HL-60 (cell line): Measurements from ENCODE around the gene ENO4.

Experiments used
- DNase-seq, 2 experiments: peaks; one replicate each; pipeline ENCODE4 v3.0.0-alpha.2; 2010 to 2020; ENCODE audit warnings: low read depth in 1 of 2, low spot score in 1 of 2
- H3K27ac ChIP-seq: fragments of 250-450 bp; sonication (Bioruptor Pico); replicated peaks from 2 replicates; pipeline ENCODE4 v1.5.1; 2020; ENCODE audit warnings: mild to moderate bottlenecking, moderate library complexity
- H3K27me3 ChIP-seq: fragments of 250-450 bp; sonication (Bioruptor Pico); 2 replicates; pipeline ENCODE4 v1.5.1; 2021; ENCODE audit warnings: mild to moderate bottlenecking, moderate library complexity; ENCODE audit not compliant: insufficient read depth, poor library complexity, severe bottlenecking
- H3K4me3 ChIP-seq: replicated peaks from 2 replicates; pipeline ENCODE4 v1.5.1; 2011; ENCODE audit warnings: mild to moderate bottlenecking, control low read depth, low read length; ENCODE audit not compliant: insufficient read depth
- CTCF ChIP-seq: IDR thresholded peaks from one replicate; pipeline ENCODE4 v1.5.1; 2011; ENCODE audit warnings: low read length, control low read depth, inconsistent platforms; ENCODE audit not compliant: insufficient read depth
- GABPA ChIP-seq: IDR thresholded peaks from 2 replicates; pipeline ENCODE4 v1.6.1; 2012; ENCODE audit warnings: low read depth
- POLR2AphosphoS5 ChIP-seq: IDR thresholded peaks from 2 replicates; pipeline ENCODE4 v1.6.1; 2012; ENCODE audit warnings: low read depth
- SPI1 ChIP-seq: IDR thresholded peaks from 2 replicates; pipeline ENCODE4 v1.6.1; 2012; ENCODE audit warnings: low read depth, mild to moderate bottlenecking, borderline replicate concordance
- TF ChIP-seq, protein P1 (sequence below): IDR thresholded peaks from 2 replicates; pipeline ENCODE4 v1.6.1; 2012; ENCODE audit warnings: low read depth; ENCODE audit not compliant: insufficient replicate concordance

Gene ENO4

DNA sequence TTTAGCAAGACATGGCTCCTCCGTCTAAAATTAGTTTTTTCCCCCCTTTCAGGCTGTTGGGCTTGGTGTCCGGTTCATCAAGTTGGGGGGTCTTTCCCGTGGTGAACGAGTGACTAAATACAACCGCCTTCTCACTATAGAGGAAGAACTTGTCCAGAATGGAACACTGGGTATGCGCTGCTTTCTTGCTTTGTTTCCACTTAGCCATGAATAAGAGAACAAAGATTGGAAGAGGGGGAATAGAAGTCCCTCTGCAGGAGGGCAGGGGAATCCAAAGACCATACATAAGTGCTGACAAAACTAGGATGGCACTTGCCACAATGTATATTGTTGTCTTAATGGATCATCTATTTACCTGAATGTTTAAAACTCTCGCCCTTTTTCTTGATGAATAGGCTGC lies 30.5 kb downstream of the ENO4 start:
- DNase-seq: no peak
- TF ChIP-seq CTCF (no peak), POLR2AphosphoS5 (no peak), GABPA (no peak), SPI1 (no peak)
- TF ChIP-seq, protein P1, sequence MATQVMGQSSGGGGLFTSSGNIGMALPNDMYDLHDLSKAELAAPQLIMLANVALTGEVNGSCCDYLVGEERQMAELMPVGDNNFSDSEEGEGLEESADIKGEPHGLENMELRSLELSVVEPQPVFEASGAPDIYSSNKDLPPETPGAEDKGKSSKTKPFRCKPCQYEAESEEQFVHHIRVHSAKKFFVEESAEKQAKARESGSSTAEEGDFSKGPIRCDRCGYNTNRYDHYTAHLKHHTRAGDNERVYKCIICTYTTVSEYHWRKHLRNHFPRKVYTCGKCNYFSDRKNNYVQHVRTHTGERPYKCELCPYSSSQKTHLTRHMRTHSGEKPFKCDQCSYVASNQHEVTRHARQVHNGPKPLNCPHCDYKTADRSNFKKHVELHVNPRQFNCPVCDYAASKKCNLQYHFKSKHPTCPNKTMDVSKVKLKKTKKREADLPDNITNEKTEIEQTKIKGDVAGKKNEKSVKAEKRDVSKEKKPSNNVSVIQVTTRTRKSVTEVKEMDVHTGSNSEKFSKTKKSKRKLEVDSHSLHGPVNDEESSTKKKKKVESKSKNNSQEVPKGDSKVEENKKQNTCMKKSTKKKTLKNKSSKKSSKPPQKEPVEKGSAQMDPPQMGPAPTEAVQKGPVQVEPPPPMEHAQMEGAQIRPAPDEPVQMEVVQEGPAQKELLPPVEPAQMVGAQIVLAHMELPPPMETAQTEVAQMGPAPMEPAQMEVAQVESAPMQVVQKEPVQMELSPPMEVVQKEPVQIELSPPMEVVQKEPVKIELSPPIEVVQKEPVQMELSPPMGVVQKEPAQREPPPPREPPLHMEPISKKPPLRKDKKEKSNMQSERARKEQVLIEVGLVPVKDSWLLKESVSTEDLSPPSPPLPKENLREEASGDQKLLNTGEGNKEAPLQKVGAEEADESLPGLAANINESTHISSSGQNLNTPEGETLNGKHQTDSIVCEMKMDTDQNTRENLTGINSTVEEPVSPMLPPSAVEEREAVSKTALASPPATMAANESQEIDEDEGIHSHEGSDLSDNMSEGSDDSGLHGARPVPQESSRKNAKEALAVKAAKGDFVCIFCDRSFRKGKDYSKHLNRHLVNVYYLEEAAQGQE: no peak
- Histone ChIP-seq H3K27ac (no peak overlapping the region), H3K27me3 (peaks cover 4% of the 10 kb centered on the region), H3K4me3 (no peak overlapping the region)

DNA sequence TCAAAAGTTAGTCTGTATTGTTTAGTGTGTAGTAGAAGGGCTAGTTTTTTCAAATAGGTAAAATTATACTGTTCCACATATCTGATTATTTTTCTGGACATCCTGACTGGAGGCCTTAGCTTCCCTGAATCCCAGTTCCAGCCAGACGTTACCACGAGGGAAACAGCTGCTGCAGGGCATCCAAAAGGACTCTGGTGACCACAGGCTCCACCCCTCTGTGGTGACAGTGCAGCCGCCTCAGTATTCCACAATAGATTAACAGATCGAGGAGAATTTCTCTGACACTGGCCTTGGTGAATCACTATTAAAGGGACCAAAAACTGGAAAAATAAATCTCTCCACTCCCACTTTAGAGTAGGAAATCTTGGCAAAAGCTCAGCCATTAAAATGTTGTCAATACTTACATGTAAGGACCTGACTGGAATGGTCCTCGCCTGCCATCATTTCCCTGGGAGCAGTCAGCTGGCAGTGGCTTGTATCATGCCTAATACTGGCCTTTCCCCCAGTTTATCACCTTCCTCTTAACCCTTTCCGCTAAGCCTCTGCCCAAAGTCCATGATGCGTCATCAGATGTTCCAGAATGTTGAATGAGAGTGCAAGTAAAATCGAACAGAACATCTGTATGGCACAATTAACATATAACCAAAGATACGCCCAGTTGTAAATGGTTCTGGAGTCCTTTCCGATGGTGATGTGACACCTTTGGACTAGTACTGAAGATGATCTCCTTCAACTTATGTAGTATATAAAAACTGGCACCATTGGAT lies 31.6 kb downstream of the ENO4 start:
- H3K27ac ChIP-seq: no peak overlapping the region
- no peak for DNase-seq
- TF ChIP-seq CTCF: no peak
- no peak for TF ChIP-seq POLR2AphosphoS5
- no peak for TF ChIP-seq GABPA
- TF ChIP-seq, protein P1: no peak
- TF ChIP-seq SPI1: no peak
- H3K27me3 ChIP-seq: peaks cover 4% of the 10 kb centered on the region
- no peak overlapping the region for H3K4me3 ChIP-seq

DNA sequence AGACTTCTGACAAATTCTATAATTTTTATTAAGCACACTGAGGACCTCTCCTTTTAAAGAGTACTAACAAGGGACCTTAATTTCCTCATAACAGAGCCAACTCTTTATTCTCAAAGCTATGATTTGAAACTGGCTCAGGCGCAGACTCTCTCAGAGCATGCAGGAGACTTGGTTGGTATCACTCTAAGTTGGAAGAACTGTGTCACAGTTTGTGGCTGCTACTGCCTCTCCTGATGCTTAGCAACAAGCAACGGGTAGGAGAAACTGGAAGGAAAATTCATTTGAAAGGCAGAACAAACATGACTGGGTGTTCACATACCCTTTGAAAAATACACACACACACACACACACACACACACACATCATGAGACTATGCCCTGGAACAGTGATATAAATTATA lies 33.3 kb downstream of the ENO4 start:
- TF ChIP-seq GABPA (no peak), SPI1 (no peak), POLR2AphosphoS5 (no peak), CTCF (no peak)
- TF ChIP-seq, protein P1: no peak
- peaks cover 4% of the 10 kb centered on the region for H3K27me3 ChIP-seq
- no peak for DNase-seq

More for the DNA sequence above, 33.3 kb downstream of the ENO4 start:
- Histone ChIP-seq H3K4me3 (no peak overlapping the region), H3K27ac (no peak overlapping the region)
